Measurements from ENCODE around the gene APOL1. TPM values are rescaled to one million over a fixed set of nuclear protein-coding genes. Genes with fewer than 3 reads are reported as not detected.

Gene APOL1
- total and polyA plus RNA-seq, 3 donors from 2014 or later, result 5.0 to 24.4 (median 9.4) TPM

DNA sequence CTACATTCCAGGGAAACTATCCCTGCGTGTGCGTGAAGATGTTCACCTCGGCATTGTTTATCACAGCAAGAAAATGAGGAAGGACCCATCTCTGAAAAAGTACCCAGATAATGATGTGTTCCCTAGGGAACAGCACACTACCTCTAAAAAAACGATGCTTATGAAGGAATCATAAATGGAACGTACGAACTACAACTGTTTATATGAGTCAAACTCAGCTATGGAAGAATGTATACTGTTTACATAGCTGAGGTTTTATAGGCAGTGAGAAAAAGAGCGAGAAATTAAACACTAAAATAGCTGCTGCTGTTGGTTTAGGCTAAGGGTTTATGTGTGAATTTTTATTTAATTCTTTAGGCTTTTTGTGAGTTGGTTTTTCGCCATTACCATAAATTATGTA lies 48.9 kb downstream of the APOL1 start:
- H3K4me1 ChIP-seq, result no peaks in the 10 kb centered on the region
- no peaks in the 10 kb centered on the region for H3K27me3 ChIP-seq
- H3K4me3 ChIP-seq, result no peak overlapping the region
- 86 to 88% methylated on average over 8 of the region's 8 CpGs for WGBS, 2 donors
- DNase-seq, result no peak
- TF ChIP-seq CTCF (IDR thresholded peaks at IDR 0.05) (no peak), POLR2A (IDR thresholded peaks at IDR 0.05) (no peak)
- intact Hi-C loops (cut with DNase I; ENCODE audit: low total_unique reads), result loop anchor here (5.0 kb wide), 1 partner anchor 170 kb away; no protein-coding TSS in a partner anchor
- no peak overlapping the region for H3K27ac ChIP-seq
- H3K36me3 ChIP-seq (ENCODE audit: low read depth, missing control alignments), result no peaks in the 10 kb centered on the region
- no peaks in the 10 kb centered on the region for H3K9me3 ChIP-seq

- no peaks in the 10 kb centered on the region for H3K4me1 ChIP-seq
- 90 to 92% methylated on average over 17 of the region's 17 CpGs for WGBS, 2 donors
- no peaks in the 10 kb centered on the region for H3K27me3 ChIP-seq
- TF ChIP-seq POLR2A (IDR thresholded peaks at IDR 0.05) (no peak), CTCF (IDR thresholded peaks at IDR 0.05) (no peak)
- H3K36me3 ChIP-seq (ENCODE audit: low read depth, missing control alignments), result no peaks in the 10 kb centered on the region
- no peak overlapping the region for H3K27ac ChIP-seq
- H3K9me3 ChIP-seq, result no peaks in the 10 kb centered on the region
- no peak overlapping the region for H3K4me3 ChIP-seq
- intact Hi-C loops (cut with DNase I; ENCODE audit: low total_unique reads), result loop anchor here (5.0 kb wide), 1 partner anchor 170 kb away; no protein-coding TSS in a partner anchor
- no peak for DNase-seq
These were observed 49.6 kb downstream of the APOL1 start for GRCh38 chr22:36302439-36303114.

DNA sequence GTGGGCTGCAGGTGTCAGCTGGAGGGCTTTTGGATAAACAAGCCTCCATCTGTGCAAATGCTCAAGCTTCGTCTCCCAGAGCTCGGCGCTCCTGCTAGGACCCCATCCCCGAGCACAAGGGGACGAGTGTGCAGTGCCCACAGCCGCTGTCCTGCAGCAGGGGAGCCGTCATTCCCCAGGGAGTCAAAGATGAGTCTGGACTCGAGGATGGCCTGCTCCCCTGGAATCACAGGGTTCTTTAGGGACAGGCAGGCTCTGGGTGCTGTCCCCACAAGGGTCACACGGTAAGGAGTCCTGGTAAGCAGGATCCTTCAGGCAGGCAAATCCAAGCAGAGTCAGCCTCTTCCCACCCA lies 50.2 kb downstream of the APOL1 start:
- H3K4me1 ChIP-seq, result no peaks in the 10 kb centered on the region
- H3K36me3 ChIP-seq (ENCODE audit: low read depth, missing control alignments), result no peaks in the 10 kb centered on the region
- no peaks in the 10 kb centered on the region for H3K27me3 ChIP-seq
- no peaks in the 10 kb centered on the region for H3K9me3 ChIP-seq
- DNase-seq, result no peak
- TF ChIP-seq POLR2A (IDR thresholded peaks at IDR 0.05), result no peak
- no peak for TF ChIP-seq CTCF (IDR thresholded peaks at IDR 0.05)
- 82 to 83% methylated on average over 6 to 9 of the region's 9 CpGs for WGBS, 2 donors
- H3K27ac ChIP-seq, result no peak overlapping the region
- H3K4me3 ChIP-seq, result no peak overlapping the region
- intact Hi-C loops (cut with DNase I; ENCODE audit: low total_unique reads), result loop anchor here (5.0 kb wide), 1 partner anchor 169 kb away; no protein-coding TSS in a partner anchor

DNA sequence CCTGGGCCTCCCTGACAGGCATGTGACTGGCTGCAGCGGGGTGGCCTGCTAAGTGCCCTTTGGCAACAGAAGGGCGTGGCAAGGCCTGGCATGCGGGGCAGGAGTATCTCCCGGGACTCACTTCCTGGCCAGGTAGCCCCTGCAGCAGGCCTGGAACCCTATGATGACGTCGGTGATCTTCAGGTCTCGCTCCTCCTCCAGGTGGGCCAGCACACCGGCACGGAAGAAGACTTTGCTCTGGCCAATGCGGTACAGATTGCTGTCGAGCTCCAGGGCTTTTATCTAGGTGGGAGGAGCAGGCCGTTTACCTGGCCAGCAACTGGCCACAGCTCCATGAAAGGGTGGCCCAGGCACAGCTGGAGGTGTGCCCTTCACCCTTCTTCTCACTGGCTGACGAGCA lies 50.9 kb downstream of the APOL1 start:
- Histone ChIP-seq H3K27ac (no peak overlapping the region), H3K9me3 (no peaks in the 10 kb centered on the region), H3K4me1 (no peaks in the 10 kb centered on the region), H3K27me3 (no peaks in the 10 kb centered on the region), H3K4me3 (no peak overlapping the region), H3K36me3 (ENCODE audit: low read depth, missing control alignments) (no peaks in the 10 kb centered on the region)
- 81 to 83% methylated on average over 11 to 13 of the region's 13 CpGs for WGBS, 2 donors
- no peak for DNase-seq
- no peak for TF ChIP-seq POLR2A (IDR thresholded peaks at IDR 0.05)
- TF ChIP-seq CTCF (IDR thresholded peaks at IDR 0.05), result no peak
- intact Hi-C loops (cut with DNase I; ENCODE audit: low total_unique reads), result loop anchor here (5.0 kb wide), 1 partner anchor 168 kb away; no protein-coding TSS in a partner anchor

DNA sequence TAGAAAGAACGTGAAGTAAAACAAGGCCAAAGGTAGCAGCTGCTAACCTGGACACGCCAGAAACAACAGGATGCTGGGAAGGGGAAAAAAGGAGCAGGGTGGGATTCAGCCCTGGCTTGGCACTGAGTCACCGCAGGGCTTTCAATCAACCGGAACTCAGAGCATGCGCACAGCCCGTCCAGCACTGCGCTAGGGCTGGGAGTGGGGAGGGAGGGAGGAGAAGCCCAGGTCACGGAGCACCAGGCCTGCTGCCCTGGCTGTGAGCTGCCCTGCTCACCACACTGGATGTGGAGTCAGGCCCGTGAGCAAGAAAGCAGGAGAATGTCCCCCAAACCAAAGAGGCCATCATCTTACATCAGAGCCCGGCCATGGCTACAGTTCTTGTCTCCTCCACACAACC lies 51.5 kb downstream of the APOL1 start:
- H3K27ac ChIP-seq, result no peak overlapping the region
- no peaks in the 10 kb centered on the region for H3K27me3 ChIP-seq
- no peak overlapping the region for H3K4me3 ChIP-seq
- DNase-seq, result no peak
- intact Hi-C loops (cut with DNase I; ENCODE audit: low total_unique reads), result loop anchor here (5.0 kb wide), 1 partner anchor 168 kb away; no protein-coding TSS in a partner anchor
- H3K9me3 ChIP-seq, result no peaks in the 10 kb centered on the region
- H3K4me1 ChIP-seq, result no peaks in the 10 kb centered on the region
- 78 to 80% methylated on average over 7 to 10 of the region's 10 CpGs for WGBS, 2 donors
- H3K36me3 ChIP-seq (ENCODE audit: low read depth, missing control alignments), result no peaks in the 10 kb centered on the region
- TF ChIP-seq POLR2A (IDR thresholded peaks at IDR 0.05) (no peak), CTCF (IDR thresholded peaks at IDR 0.05) (no peak)

Data from testis (tissue), 3 donors.